Nucleus accumbens (tissue), 56 donors: ENCODE results near the gene DTNB.
A peak's percentile ranks its signal among the peaks of the same experiment; 100 is the strongest.
"Not testable (repeated sequence)": the region's sequence is repeated elsewhere in the genome, so short reads cannot be mapped to it uniquely, and the experiment has no call there.

ENCODE experiments used
- DNase-seq, 56 donors: peaks; one replicate each; lab custom pipeline; 2025; lab: John Stamatoyannopoulos, UW

DTNB gene

GRCh38 chr2:25552318-25552717 is 121.1 kb downstream of the DTNB start:
- no peak for DNase-seq

DNA sequence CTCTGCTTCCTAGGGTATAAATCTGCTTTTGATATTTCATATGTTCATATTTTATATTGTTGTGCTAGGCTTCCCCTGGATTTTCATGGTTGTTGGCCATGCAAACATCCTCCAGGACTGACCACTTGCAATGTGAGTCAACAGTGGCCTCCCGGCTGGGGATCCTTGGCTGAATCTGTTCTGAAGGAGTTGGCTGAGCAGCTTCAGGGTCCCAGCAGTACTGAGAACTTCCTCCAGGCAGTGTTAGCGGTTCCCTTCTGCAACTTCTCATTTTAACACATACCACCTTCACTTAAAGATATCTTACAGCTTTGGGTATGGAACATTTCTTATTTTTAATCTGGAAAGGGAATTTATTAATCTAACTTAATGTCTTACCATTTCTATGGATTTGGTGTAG is 122.1 kb downstream of the DTNB start:
- DNase-seq, result no peak

DNA sequence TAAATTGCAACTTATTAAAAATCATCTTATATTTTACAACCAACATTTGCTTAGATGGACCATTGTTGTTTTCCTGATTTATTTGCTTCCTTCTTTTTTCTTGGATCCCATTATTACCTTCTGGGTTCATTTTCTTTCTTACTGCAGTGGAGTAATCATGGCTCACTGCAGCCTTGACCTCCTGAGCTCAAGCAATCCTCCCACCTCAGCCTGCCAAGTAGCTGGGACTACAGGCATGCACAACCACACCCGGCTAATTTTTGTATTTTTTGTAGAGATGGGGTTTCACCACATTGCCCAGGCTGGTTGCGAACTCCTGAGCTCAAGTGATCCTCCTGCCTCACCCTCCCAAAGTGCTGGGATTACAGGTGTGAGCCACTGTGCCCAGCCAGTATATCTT is 123.8 kb downstream of the DTNB start:
- DNase-seq, result not testable (repeated sequence)

DNA sequence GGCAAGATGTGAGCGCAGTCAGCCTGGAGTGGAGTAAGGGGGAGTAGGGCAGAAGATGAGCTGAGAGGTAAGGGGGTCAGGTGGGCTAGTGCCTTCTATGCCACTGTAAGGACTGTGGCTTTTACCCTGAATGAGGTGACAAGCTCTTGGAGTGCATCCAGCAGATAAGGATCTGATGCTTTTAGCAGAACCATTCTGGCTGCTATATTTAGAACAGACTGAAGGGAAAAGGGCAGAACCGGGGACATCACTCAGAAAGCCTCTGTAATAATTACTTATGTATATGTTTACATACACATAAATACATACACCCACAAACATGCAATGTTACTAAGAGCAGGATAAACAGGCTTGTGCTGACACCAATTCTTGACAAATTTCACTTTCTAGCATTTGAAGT is 124.8 kb downstream of the DTNB start:
- no peak for DNase-seq

- DNase-seq, result no peak
Observed at GRCh38 chr2:25546852-25547251, 126.5 kb downstream of the DTNB start.

DNA sequence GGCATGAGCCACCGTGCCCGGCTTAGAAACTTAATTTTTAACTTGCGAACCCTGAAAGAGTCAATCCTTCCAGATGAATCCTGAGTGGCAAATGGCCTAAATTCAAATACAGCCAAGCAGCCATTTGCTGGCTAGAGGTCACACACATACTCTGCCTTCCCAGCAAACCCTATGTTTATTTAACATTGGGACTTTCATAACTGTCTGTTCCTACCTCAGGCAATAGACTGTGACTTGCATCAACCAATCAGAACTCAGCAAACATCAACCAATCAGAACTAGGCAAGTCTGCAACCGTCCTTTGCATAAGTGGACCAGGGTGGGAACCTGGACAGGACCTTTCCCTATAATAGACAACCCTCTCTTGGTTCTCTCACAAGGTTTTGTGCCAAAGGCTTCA is 127.5 kb downstream of the DTNB start:
- no peak for DNase-seq

DNA sequence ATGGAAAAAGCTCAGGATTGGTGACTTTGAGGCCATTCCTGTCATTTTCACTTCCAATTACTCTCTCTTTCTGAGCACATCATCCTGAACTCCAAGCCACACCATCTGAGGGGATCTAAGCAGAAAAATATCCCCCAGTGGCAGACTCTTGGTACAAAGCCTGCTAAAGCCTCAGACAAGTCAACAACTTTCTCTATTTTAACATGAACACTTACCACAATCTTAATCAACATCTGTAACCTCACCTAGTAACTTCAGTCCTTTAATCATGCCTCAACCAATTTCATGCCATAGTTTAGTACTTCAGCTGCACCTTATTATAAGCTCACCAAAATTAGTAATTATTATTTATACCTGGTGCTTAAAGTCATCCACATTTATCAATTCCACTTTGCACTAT is 128.9 kb downstream of the DTNB start:
- DNase-seq, result no peak

- no peak for DNase-seq
Observed at GRCh38 chr2:25543939-25544338, 129.4 kb downstream of the DTNB start.

DNA sequence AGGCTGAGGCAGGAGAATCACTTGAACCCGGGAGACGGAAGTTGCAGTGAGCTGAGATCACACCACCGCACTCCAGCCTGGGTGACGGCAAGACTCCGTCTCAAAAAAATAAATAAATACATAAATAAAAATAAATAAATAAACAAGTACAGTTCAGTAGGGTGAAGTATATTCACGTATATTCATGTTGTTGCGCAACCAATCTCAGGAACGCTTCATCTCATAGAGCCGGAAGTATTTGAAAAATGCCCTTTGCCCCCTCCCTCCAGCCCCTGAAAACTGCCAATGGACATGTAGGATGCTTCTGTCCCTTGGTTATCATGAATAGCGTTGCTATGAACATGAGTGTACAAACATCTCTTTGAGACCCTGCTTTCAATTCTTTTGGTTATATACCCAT is 132.0 kb downstream of the DTNB start:
- no peak for DNase-seq

DNA sequence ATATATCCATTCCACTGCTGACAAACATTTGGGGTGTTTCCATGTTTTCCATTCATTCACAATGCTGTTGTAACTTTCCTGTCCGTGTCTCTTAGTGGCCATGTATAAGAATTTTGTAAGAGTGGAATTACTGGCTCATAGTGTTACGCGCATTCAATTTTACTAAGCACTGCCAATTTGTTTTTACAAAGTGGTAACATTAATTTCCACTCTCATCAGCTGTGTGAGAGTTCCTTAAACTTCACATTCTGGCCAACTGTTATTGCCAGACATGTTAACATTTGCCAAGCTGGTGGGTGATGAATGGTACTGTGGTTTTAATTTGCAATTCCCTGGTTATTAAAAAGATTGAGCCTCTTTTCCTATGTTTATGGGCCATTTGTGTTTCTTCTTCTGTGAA is 134.2 kb downstream of the DTNB start:
- no peak for DNase-seq

GRCh38 chr2:25537526-25537925 is 135.9 kb downstream of the DTNB start:
- DNase-seq, result no peak

- DNase-seq, result not testable (repeated sequence)
Observed at GRCh38 chr2:25535411-25536289, 137.7 kb downstream of the DTNB start.

GRCh38 chr2:25534937-25535336 is 138.4 kb downstream of the DTNB start:
- DNase-seq, result not testable (repeated sequence)

DNA sequence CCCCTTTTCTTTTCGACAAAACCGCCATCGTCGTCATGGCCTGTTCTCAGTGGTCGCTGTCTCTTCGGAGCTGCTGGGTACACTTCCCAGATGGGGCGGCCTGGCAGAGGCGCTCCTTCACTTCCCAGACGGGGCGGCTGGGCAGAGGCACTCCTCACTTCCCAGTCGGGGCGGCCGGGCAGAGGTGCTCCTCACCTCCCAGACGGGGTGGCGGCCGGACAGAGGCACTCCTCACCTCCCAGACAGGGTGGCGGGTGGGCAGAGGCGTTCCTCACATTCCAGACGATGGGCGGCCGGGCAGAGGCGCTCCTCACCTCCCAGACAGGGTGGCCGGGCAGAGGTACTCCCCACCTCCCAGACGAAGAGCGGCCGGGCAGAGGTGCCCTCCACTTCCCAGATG is 138.9 kb downstream of the DTNB start:
- DNase-seq, result no peak

DNA sequence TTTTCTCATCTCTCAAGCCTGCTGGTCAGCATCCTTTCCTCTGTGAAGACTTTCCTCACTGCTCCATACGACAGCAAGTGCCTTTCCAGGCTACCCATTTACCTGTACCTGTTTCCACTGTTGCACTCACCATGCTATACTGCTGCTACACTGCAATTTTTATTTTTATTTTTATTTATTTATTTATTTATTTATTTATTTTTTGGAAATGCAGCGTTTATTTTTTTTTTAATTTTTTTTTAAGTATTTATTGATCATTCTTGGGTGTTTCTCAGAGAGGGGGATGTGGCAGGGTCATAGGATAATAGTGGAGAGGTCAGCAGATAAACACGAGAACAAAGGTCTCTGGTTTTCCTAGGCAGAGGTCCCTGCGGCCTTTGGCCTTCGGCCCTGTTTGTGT is 139.6 kb downstream of the DTNB start:
- DNase-seq, result not testable (repeated sequence)

DNA sequence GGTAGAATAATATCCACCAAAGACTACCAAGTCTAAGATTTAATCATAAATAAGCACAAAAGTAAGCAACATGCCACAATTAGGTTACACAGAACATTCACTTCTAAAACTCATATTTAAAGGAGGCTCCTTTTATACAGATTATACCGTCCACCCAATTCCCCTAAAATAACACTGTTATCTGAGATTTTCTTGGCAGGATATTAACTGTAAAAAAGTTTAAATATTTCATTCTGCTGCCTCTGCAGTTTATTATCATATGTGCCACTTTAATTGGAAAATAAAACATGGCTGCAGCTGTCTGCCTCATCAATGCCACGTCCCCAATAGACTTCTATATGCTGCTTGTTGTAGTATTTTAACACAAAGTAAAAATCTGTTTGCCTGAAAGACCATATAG is 140.9 kb downstream of the DTNB start:
- no peak for DNase-seq

DNA sequence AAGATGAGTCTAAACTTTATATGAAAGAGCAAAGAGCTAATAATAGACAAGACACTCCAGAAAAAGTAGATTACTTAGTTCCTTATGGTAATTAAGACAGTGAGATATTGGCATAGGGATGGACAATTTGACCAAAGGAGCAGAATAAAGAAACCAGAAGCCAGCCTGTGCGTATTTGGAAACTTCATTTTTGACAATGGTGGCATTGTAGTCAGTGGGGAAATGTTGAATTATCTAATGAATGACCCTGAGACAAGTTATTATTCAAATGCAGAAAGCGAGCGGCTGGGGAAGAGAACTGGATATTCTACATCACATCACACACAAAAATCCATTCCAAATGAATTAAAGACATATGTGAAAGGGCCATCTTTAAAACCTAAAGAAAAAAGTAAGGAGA is 144.3 kb downstream of the DTNB start:
- DNase-seq, result peak in 1 of 56 donors; percentile 8

DNA sequence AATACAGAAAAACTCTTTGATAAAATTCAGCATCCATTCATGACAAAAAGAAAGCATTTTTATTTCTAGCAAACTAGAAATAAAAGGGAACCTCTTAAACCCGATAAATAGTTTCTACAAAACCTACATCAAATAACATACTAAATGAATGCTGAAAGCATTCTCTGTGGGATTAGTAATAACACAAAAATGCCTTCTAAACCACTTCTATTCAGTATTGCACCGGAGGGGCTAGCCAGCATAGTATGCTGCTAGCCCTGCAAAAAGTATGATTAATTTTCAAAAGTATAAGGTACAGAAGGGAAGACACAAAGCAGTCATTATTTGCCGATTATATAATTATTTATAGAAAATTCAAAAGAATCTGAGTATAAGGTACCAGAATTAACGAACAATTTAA is 145.2 kb downstream of the DTNB start:
- DNase-seq, result no peak

- no peak for DNase-seq
Observed at GRCh38 chr2:25524507-25524906, 148.9 kb downstream of the DTNB start.

DNA sequence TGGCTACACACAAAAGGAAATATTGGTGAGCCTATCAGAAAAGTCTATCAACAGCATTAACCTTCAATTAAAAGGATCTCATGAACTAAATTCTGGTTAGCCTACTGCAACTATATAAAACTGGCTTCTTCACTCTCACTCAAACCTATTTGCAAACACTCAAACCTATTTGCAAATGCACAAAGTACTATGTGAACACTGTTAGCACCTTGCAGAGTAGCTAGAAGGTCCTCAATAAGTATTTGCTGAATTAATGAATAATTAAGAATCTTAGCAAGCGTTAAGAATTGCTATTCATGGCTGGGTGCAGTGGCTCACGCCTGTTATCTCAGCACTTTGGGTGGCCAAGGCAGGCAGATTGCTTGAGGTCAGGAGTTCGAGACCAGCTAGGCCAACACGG is 150.3 kb downstream of the DTNB start:
- DNase-seq, result no peak

- peak in 2 of 56 donors; percentile 3 to 12 for DNase-seq
Observed at GRCh38 chr2:25521665-25522387, 151.6 kb downstream of the DTNB start.

GRCh38 chr2:25521126-25521525 is 152.3 kb downstream of the DTNB start:
- DNase-seq, result no peak
